Hepatocyte (in vitro differentiated cells): ENCODE measurements around the gene GMPR.
"Not testable (repeated sequence)": the region's sequence is repeated elsewhere in the genome, so short reads cannot be mapped to it uniquely, and the experiment has no call there.

Source experiments
- CTCF ChIP-seq: fragments of 200-600 bp; sonication (generic); IDR thresholded peaks from 2 replicates; pipeline ENCODE4 v1.5.1; 2016; ENCODE audit warnings: antibody characterized with exemption, mild to moderate bottlenecking; ENCODE audit not compliant: poor library complexity
- EZH2phosphoT487 ChIP-seq: fragments of 200-600 bp; sonication (generic); IDR thresholded peaks from one replicate; pipeline ENCODE4 v1.6.1; 2018; ENCODE audit warnings: antibody characterized with exemption, mild to moderate bottlenecking, low read depth, moderate library complexity; ENCODE audit not compliant: unreplicated experiment, severe bottlenecking

- TF ChIP-seq CTCF, EZH2phosphoT487: not testable (repeated sequence)
These were observed 13.2 kb upstream of the GMPR start for GRCh38 chr6:16225062-16225731.
